NCI-H345 treated with DMSO at 0.1 percent for 48 hours (cell line): Measurements from ENCODE around the gene TLCD5.

ENCODE experiments used
- DNase-seq: peaks from one replicate; lab custom pipeline; 2025; ENCODE audit not compliant: unreplicated experiment; lab: John Stamatoyannopoulos, UW

TLCD5 gene

DNA sequence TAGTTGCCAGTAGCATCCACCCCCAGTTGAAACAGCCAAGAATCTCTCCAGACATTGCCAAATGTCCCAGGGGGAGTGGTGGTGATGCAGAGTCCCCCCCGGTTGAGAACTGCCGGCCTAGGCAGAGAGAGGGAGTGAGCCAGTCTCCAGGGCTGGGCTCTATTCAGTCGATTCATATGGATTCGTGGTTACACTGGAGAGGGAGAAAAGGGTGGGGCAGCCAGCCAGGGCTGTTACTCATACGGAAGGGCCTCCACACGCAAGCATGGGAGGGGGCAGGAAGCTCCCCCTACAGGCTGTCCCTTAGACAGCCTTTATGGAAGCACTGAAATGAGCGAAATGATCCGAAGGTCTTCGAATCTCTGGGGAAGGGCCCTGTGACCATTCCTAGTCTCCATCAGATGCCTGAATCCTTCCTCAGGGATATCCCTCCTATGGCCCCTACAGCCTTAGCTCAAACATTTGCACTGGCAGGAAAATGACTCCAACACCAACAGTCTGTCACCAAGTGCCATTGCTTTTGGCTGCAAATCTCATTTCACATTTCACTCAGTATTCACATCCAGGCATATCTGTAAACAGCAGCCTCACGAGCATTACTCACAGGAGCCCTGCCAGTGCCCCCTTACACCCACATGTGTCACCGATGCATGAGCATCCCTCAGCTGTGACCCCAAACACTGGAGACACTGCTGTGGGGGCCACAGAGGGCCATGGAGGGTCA, 18.4 kb upstream of the TLCD5 start:
- DNase-seq, result no peak

DNA sequence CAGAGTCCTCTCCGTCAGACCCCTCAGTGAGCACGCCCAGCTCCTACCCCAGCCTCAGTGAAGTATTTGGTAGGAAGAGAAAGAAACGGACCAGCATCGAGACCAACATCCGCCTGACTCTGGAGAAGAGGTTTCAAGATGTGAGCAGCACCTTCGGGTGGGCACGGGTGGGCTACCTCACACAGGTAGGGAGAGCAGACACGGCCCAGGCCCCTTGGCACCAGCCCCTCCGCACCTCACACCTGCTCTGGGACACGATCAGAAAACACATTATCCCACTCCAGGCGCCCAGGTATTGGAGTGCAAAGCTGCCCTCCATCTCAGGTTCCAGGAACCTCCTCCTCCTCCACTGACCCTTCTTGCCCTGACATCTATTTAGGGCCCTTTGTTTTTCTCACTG, 17.6 kb upstream of the TLCD5 start:
- no peak for DNase-seq

DNA sequence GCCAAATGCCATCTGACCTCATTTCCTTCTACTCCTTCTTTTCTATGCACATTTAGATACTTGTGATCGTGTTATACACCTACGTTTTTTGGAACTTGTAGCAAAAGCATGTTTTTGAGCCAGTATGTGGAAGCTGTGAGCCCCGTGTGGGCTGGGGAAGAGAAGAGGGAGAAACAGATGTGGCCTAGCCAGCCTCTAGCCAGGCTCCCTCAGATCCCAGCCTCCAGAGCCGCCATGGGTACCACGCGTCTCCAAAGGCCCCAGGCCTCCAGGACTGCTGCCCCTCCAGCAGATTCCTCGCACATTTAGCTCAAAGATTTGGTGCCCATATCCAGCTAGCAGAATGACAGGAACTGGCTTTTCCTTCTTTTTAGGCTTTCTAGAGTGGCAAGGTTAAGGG, 17.0 kb upstream of the TLCD5 start:
- DNase-seq, result no peak

DNA sequence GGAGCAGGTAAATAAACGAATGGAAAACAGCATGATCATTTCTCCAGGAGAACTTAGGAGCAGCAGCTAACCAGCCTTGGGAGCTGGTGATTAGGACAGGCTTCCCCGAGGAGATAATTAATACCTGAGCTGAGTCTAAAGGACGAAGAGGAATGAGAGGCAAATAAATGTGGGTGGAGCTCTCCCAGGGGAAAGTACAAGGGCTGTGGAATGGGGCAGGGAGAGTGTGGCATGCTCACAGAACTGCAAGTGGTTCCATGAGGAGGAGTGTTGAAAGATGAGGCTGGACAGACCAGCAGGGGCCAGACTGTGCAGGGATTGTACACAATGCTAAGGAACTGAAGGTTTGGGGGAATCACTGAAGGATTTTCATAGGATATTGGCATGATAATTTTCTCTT, 14.2 kb upstream of the TLCD5 start:
- DNase-seq, result no peak

DNA sequence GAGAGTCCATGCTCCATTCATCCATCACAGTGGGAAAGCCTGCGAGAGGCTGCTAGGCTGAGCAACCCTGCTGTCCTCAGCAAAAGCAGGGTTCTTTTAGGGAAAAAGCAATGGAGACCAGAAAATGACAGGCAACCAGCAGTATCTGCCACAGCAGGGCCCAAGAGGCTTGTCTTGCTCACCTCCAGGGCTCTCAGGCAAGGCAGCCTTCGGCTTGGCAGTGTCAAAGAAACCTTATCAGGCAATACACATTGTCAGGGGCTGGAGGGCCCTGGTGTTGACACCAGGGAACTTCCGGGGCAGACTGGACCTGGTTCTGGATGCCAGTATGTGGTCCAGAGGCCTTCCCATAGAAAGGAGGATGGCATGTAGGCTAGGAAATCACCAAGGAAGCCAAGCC, 10.2 kb upstream of the TLCD5 start:
- DNase-seq, result no peak

- DNase-seq, result no peak
Measured at GRCh38 chr11:120316880-120317688, 8.0 kb upstream of the TLCD5 start.

DNA sequence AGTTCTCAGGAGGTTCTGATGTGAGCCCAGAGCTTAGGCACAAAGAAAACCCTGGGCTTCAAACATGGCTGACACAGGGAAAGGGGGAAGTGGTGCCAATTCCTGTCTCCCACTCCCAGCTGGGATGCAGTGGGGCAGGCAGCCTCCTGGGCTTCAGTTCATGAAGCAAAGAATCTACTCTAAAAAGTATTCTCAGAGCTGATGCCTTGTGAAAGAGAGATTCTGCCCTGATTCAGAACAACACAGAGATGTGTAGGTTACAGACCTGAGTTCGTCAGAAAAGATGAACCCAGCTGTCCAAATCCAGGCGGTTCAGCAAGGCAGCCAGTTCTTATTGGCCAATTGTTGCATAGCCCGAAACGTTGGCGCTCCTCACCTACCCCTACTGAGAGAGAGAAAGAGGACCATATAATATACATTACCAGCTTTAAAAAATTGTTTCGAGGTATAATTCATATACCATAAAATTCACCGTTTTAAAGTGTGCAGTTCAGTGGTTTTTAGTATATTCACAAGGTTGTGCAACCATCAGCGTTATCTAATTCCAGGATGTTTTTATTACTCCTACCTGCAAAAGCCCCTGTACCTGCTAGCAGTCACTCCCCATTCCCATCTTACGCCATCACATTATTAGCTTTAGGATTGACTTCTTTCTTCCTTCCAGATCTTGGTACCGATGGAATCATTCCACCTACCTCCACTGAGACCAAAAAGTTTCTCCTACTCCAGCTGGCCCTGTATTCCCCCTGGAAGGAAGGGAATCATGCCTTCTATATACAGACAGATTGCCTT, 7.2 kb upstream of the TLCD5 start:
- no peak for DNase-seq

GRCh38 chr11:120318906-120319305, 6.2 kb upstream of the TLCD5 start:
- DNase-seq, result no peak

- DNase-seq, result no peak
Measured at GRCh38 chr11:120326228-120326627, 1.1 kb downstream of the TLCD5 start.

GRCh38 chr11:120326845-120327281, 1.8 kb downstream of the TLCD5 start:
- no peak for DNase-seq

DNA sequence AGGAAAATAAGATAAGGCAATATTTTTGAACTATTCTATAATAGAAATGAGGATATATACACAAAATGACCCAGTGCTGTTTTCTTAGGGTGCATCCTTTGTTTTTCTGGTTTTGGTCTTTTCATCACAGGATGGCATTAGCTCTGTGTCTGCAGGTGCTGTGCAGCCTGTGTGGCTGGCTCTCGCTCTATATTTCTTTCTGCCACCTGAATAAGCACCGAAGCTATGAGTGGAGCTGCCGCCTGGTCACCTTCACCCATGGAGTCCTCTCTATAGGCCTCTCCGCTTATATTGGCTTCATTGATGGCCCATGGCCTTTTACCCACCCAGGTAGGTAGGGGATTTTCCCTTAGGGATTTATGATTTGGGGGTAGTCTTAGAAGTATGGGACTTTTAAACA, 2.2 kb downstream of the TLCD5 start:
- DNase-seq, result no peak

GRCh38 chr11:120329556-120329955, 4.5 kb downstream of the TLCD5 start:
- no peak for DNase-seq

DNA sequence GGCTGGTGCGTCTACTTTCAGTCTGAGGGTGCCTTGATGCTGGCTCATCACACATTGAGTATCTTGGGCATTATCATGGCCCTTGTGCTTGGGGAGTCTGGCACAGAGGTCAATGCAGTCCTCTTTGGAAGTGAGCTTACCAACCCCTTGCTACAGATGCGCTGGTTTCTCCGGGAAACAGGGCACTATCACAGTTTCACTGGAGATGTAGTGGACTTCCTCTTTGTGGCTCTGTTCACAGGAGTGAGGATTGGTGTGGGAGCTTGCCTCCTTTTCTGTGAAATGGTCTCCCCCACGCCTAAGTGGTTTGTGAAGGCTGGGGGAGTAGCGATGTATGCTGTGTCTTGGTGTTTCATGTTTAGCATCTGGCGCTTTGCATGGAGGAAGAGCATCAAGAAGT, 4.9 kb downstream of the TLCD5 start:
- no peak for DNase-seq

- no peak for DNase-seq
Measured at GRCh38 chr11:120331301-120331996, 6.3 kb downstream of the TLCD5 start.

GRCh38 chr11:120332822-120333716, 8.0 kb downstream of the TLCD5 start:
- no peak for DNase-seq

GRCh38 chr11:120333801-120334200, 8.7 kb downstream of the TLCD5 start:
- DNase-seq, result no peak

DNA sequence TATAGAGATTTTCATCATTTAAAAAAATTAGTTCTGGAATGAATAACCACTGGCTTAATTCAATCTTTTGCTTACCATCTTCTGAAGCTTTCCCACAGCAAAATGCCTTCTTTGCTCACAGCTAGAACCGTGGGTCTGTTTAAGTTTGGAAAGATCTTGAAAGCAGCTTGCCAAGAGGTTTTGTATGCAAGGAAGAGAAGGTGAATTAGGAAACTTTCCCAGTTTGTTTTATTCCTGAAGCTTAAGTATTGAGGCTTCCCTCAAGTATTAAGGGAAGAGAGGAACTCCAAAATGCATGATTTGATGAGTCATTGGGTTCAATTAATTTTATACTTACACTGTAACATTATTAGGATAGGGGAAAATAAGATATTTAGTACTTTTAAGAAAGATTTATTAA, 9.2 kb downstream of the TLCD5 start:
- no peak for DNase-seq

DNA sequence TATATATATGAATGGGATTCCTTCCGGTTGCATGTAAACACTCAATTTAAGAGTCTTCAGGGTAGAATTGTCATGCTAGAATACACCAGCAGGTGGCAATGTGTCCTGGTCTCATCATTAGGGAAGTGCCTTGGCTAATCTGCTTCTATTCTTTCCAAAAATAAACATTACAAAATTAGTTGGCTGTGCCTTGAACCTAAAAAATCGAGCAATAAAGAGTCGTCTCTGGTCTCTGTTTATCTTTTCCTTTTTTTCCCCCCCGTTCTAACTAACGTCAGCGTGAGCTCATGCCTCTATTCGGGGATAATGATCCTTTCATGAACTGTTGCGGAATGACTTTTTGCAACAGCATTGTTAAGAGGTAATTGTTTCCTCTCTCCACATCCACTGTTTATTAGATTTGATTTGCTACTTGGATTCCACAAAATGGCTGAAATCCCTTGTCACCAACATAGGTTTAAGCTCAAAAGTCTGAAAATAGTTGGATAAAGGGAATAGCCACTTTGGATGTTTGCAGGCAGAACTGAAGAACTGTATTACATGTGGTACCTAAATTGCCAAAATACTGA, 9.9 kb downstream of the TLCD5 start:
- peak; percentile 91 for DNase-seq

DNA sequence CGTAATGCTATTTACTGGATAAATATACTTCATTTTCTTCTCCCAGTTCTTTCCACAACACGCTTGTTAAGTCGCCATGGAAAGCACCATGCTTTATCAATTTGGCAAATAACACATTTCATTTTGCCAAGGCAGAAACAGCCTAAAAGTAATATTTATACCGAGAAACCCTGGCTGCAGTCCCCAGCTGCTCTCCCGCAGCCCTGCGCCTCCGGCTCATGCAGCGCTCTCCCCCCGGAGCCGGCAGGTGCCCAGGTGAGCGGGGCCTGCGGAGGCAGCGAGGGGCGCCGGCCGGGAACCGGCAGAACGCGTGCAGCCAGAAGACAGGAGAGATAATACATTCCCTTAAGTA, 10.4 kb downstream of the TLCD5 start:
- DNase-seq, result no peak
